Panc1 (cell line): ENCODE data around the gene ZNF451. TPM values are rescaled to one million over a fixed set of nuclear protein-coding genes. Genes with fewer than 3 reads are reported as not detected.

Source experiments
- ATAC-seq: fragments of 200-7000 bp; cut with Tn5 transposase; 2 replicates; pipeline ENCODE4 v1.9.1; 2020; ENCODE audit warnings: mild to moderate bottlenecking, moderate library complexity
- BruUV-seq: library from RNA; stranded (reverse); fragments of 400-500 nt; replicated peaks from 2 replicates; lab custom pipeline; 2021; lab: Mats Ljungman, UMichigan
- CTCF ChIA-PET: fragments of 300-600 bp; sonication (Branson Sonifier 250); formaldehyde crosslinking; loops from one replicate; lab custom pipeline; 2022; ENCODE audit warnings: antibody characterized with exemption; lab: Charles Lee
- POLR2A ChIA-PET: fragments of 300-600 bp; sonication (Branson Sonifier 250); formaldehyde crosslinking; loops from one replicate; lab custom pipeline; 2022; ENCODE audit warnings: antibody characterized with exemption; lab: Charles Lee
- DNase-seq: peaks from one replicate; pipeline ENCODE4 v3.0.0-alpha.2; 2010; ENCODE audit warnings: low read depth, low spot score
- H3K27ac ChIP-seq: 2 replicates; pipeline ENCODE4 v1.5.1; 2011; ENCODE audit warnings: mild to moderate bottlenecking, low read length, inconsistent platforms
- H3K27me3 ChIP-seq: fragments of 200-500 bp; sonication (Bioruptor generic); 2 replicates; pipeline ENCODE4 v1.6.0; 2014; ENCODE audit warnings: low read length, inconsistent platforms; ENCODE audit not compliant: control insufficient read depth, insufficient read depth
- H3K36me3 ChIP-seq: fragments of 200-500 bp; sonication (Bioruptor generic); 2 replicates; pipeline ENCODE4 v1.5.1; 2014; ENCODE audit warnings: inconsistent platforms, mild to moderate bottlenecking, low read length, moderate library complexity; ENCODE audit not compliant: control insufficient read depth, insufficient read depth
- H3K4me1 ChIP-seq: 2 replicates; pipeline ENCODE4 v1.5.1; 2011; ENCODE audit warnings: inconsistent platforms, mild to moderate bottlenecking, low read length, moderate library complexity; ENCODE audit not compliant: control insufficient read depth, insufficient read depth
- H3K4me3 ChIP-seq, 2 experiments: 2 replicates each; pipeline ENCODE4 v1.5.1; 2011 to 2012; ENCODE audit warnings: low read depth in 2 of 2, low read length in 2 of 2, mild to moderate bottlenecking in 2 of 2, inconsistent platforms in 1 of 2, moderate library complexity in 1 of 2
- H3K9me3 ChIP-seq: fragments of 200-500 bp; sonication (Bioruptor generic); 2 replicates; pipeline ENCODE4 v1.5.1; 2014; ENCODE audit warnings: low read depth, mild to moderate bottlenecking, inconsistent platforms, low read length, moderate library complexity; ENCODE audit not compliant: control insufficient read depth, insufficient read depth
- CTCF ChIP-seq: fragments of 450-650 bp; IDR thresholded peaks from 2 replicates; pipeline ENCODE4 v1.5.1; 2017; ENCODE audit warnings: mild to moderate bottlenecking
- POLR2AphosphoS5 ChIP-seq: IDR thresholded peaks from 2 replicates; pipeline ENCODE4 v1.6.1; 2012; ENCODE audit warnings: mild to moderate bottlenecking, low read depth, low read length, moderate library complexity
- REST ChIP-seq, 2 experiments: IDR thresholded peaks; 2 replicates each; pipeline ENCODE4 v1.6.1; 2011 to 2012; ENCODE audit warnings: low read depth in 2 of 2, control low read depth in 1 of 2, low read length in 1 of 2, mild to moderate bottlenecking in 1 of 2, moderate library complexity in 1 of 2; ENCODE audit not compliant: insufficient read depth in 1 of 2
- SIN3A ChIP-seq: IDR thresholded peaks from 2 replicates; pipeline ENCODE4 v1.6.1; 2012; ENCODE audit warnings: low read depth, mild to moderate bottlenecking, low read length, moderate library complexity, borderline replicate concordance; ENCODE audit not compliant: insufficient read depth
- TCF7L2 ChIP-seq: IDR thresholded peaks from 2 replicates; pipeline ENCODE4 v1.6.1; 2011; ENCODE audit warnings: mild to moderate bottlenecking, low read depth, low read length, inconsistent platforms
- in situ Hi-C: cut with HindIII; loops from 2 replicates; pipeline ENCODE4 v1.10.0; 2016; ENCODE audit warnings: low sequenced_read_pairs, low pct_unique_long_range_greater_than_20kb
- intact Hi-C: fragments of 100-400 bp; cut with micrococcal nuclease; formaldehyde crosslinking; loops from one replicate; pipeline ENCODE4 v1.10.0; 2022; ENCODE audit not compliant: unreplicated experiment
- total RNA-seq: library from RNA; stranded (reverse); gene quantifications from one replicate; pipeline ENCODE4 v1.2.1, GENCODE V29; 2021; ENCODE audit not compliant: unreplicated experiment

The ZNF451 gene
- total RNA-seq, 1 experiment from 2014 or later = 71.1 TPM

- in situ Hi-C loops (no loop called here), intact Hi-C loops (no loop called here)
- ChIA-PET POLR2A (no interaction called here), CTCF (no interaction called here)
- DNase-seq = no peak
- 0 out of 2 replicates have a peak, but pooled peaks cover 3% of the 10 kb centered on the region for H3K4me1 ChIP-seq
- BruUV-seq = no TSS peak
- H3K9me3 ChIP-seq = peaks cover 19% of the 10 kb centered on the region
- H3K36me3 ChIP-seq = peaks cover 12% of the 10 kb centered on the region
- TF ChIP-seq POLR2AphosphoS5 (no peak), REST (IDR thresholded peaks at IDR 0.05; ENCODE audit: insufficient read depth in 1 of 2, low read depth in 2 of 2, low read length in 1 of 2) (no peak), SIN3A (no peak), TCF7L2 (no peak), CTCF (no peak)
- ATAC-seq = no peak
- H3K4me3 ChIP-seq = no peak overlapping the region
- no peak overlapping the region for H3K27ac ChIP-seq
- no peaks in the 10 kb centered on the region for H3K27me3 ChIP-seq
These were observed 75.1 kb downstream of the ZNF451 start for GRCh38 chr6:57165080-57165479.

- Histone ChIP-seq H3K27ac (peak within 1 kb of the TSS; percentile 95), H3K27me3 (no peaks in the 10 kb centered on the region), H3K36me3 (peaks cover 12% of the 10 kb centered on the region), H3K9me3 (no peaks in the 10 kb centered on the region), H3K4me1 (peaks cover 46% of the 10 kb centered on the region), H3K4me3 (peak within 1 kb of the TSS; percentile 89 to 92)
- ChIA-PET POLR2A (interaction anchor here (1.4 kb wide), 1 partner anchor 60 kb away, joined by 3 read pairs; no protein-coding TSS in a partner anchor), CTCF (interaction anchor here (0.6 to 1.3 kb wide), 2 partner anchors 18 to 281 kb away, joined by 3 to 4 read pairs; no protein-coding TSS in a partner anchor)
- ATAC-seq (peak; percentile 96), DNase-seq (peak; percentile 63)
- no TSS peak for BruUV-seq
- TF ChIP-seq REST (IDR thresholded peaks at IDR 0.05; ENCODE audit: insufficient read depth in 1 of 2, low read depth in 2 of 2, low read length in 1 of 2) = no peak; a peak in 1 of 4 replicates
- TF ChIP-seq TCF7L2 = peak; percentile 62; the same call in 1 of the 2 replicates
- 0 out of 2 replicates have a peak, but pooled peaks have one; percentile 21 for TF ChIP-seq CTCF
- peak; percentile 71; the same call in 1 of the 2 replicates for TF ChIP-seq SIN3A
- TF ChIP-seq POLR2AphosphoS5 = peak; percentile 97
- intact Hi-C loops (loop anchor here (10.0 kb wide), 1 partner anchor 218 kb away; the partner anchor contains the start of gene BEND6), in situ Hi-C loops (no loop called here)
These were observed 82.4 kb downstream of the ZNF451 start, which contains the start of gene BAG2 for GRCh38 chr6:57172136-57173055. BAG2 (plus strand) TSS chr6:57172326; CDS start chr6:57172698, 372 bp downstream.
